Daoy (cell line): ENCODE results near the gene EPHA5. TPM values are rescaled to one million over a fixed set of nuclear protein-coding genes. Genes with fewer than 3 reads are reported as not detected.

ENCODE experiments used
- DNase-seq: peaks from one replicate; pipeline ENCODE4 v3.0.0-alpha.2; 2015; ENCODE audit warnings: low read depth
- total RNA-seq: library from RNA; depleted of rRNA; stranded (reverse); fragments of >200 nt; shearing (Covaris generic); gene quantifications from 2 replicates; pipeline ENCODE4 v1.2.3, GENCODE V29; 2014

The EPHA5 gene
- total RNA-seq, 1 experiment from 2014 or later = 0.91 TPM

- DNase-seq = no peak
Measured at GRCh38 chr4:65624651-65625050, 45.6 kb downstream of the EPHA5 start.

GRCh38 chr4:65623506-65623905 lies 46.8 kb downstream of the EPHA5 start:
- peak; percentile 38 for DNase-seq

GRCh38 chr4:65617416-65617815 lies 52.9 kb downstream of the EPHA5 start:
- DNase-seq = no peak

- DNase-seq = no peak
Measured at GRCh38 chr4:65604515-65604914, 65.8 kb downstream of the EPHA5 start.

- no peak for DNase-seq
Measured at GRCh38 chr4:65600656-65601055, 69.6 kb downstream of the EPHA5 start.

- no peak for DNase-seq
Measured at GRCh38 chr4:65599340-65599739, 70.9 kb downstream of the EPHA5 start.

GRCh38 chr4:65597697-65598096 lies 72.6 kb downstream of the EPHA5 start:
- DNase-seq = no peak

GRCh38 chr4:65592089-65592488 lies 78.2 kb downstream of the EPHA5 start:
- DNase-seq = no peak

- DNase-seq = no peak
Measured at GRCh38 chr4:65589921-65590320, 80.4 kb downstream of the EPHA5 start.

GRCh38 chr4:65589331-65589730 lies 81.0 kb downstream of the EPHA5 start:
- DNase-seq = no peak

GRCh38 chr4:65580551-65580950 lies 89.7 kb downstream of the EPHA5 start:
- DNase-seq = no peak

GRCh38 chr4:65566473-65566872 lies 103.8 kb downstream of the EPHA5 start:
- DNase-seq = no peak

GRCh38 chr4:65561164-65561563 lies 109.1 kb downstream of the EPHA5 start:
- no peak for DNase-seq

- no peak for DNase-seq
Measured at GRCh38 chr4:65559270-65559669, 111.0 kb downstream of the EPHA5 start.

GRCh38 chr4:65552057-65552456 lies 118.2 kb downstream of the EPHA5 start:
- no peak for DNase-seq

GRCh38 chr4:65550500-65550899 lies 119.8 kb downstream of the EPHA5 start:
- DNase-seq = no peak

- DNase-seq = no peak
Measured at GRCh38 chr4:65546882-65547416, 123.3 kb downstream of the EPHA5 start.

GRCh38 chr4:65538571-65538970 lies 131.7 kb downstream of the EPHA5 start:
- peak; percentile 6 for DNase-seq

GRCh38 chr4:65535113-65535512 lies 135.2 kb downstream of the EPHA5 start:
- no peak for DNase-seq

GRCh38 chr4:65521666-65522065 lies 148.6 kb downstream of the EPHA5 start:
- no peak for DNase-seq

- DNase-seq = no peak
Measured at GRCh38 chr4:65515646-65516045, 154.6 kb downstream of the EPHA5 start.

GRCh38 chr4:65510976-65511375 lies 159.3 kb downstream of the EPHA5 start:
- peak; percentile 46 for DNase-seq

- peak; percentile 51 for DNase-seq
Measured at GRCh38 chr4:65508168-65508567, 162.1 kb downstream of the EPHA5 start.

- peak; percentile 9 for DNase-seq
Measured at GRCh38 chr4:65502131-65502701, 168.1 kb downstream of the EPHA5 start.
